HepG2 (cell line): Measurements from ENCODE around the gene SNAI1. TPM values are rescaled to one million over a fixed set of nuclear protein-coding genes. Genes with fewer than 3 reads are reported as not detected.

Experiments used
- ATF7 ChIP-seq, 2 experiments: fragments of 450-650 bp in 1 of 2; sonication (generic) in 1 of 2; formaldehyde crosslinking in 1 of 2; IDR thresholded peaks; 2 replicates each; pipeline versions ENCODE4 v1.4.0 to v1.6.1; 2016 to 2020; ENCODE audit warnings: antibody characterized with exemption in 1 of 2, mild to moderate bottlenecking in 1 of 2, missing genetic modification reagents in 1 of 2
- CEBPZ ChIP-seq: IDR thresholded peaks from 2 replicates; pipeline ENCODE4 v1.6.1; 2012; ENCODE audit warnings: low read length, improper control_type of control experiment
- GTF3A ChIP-seq: sonication (generic); formaldehyde crosslinking; conservative IDR thresholded peaks from 2 replicates; pipeline ENCODE4 v1.4.0; 2020; ENCODE audit warnings: mild to moderate bottlenecking, missing genetic modification reagents
- HMG20A ChIP-seq: IDR thresholded peaks from 2 replicates; pipeline ENCODE4 v1.6.1; 2016; ENCODE audit warnings: borderline replicate concordance
- HNRNPLL ChIP-seq: fragments of 200-400 bp; formaldehyde crosslinking; IDR thresholded peaks from 2 replicates; pipeline ENCODE4 v1.6.1; 2017; ENCODE audit warnings: mild to moderate bottlenecking, low read depth, low read length; ENCODE audit not compliant: poor library complexity, severe bottlenecking
- KAT2B ChIP-seq: fragments of 150-350 bp; IDR thresholded peaks from 2 replicates; pipeline ENCODE4 v1.6.1; 2014; ENCODE audit warnings: low read depth, low read length, borderline replicate concordance
- KMT2B ChIP-seq: IDR thresholded peaks from 2 replicates; pipeline ENCODE4 v1.6.1; 2016; ENCODE audit warnings: missing genetic modification reagents, missing compliant biosample characterization
- MAFK ChIP-seq, 2 experiments: IDR thresholded peaks in 1 of 2; conservative IDR thresholded peaks in 1 of 2; 2 replicates each; pipeline ENCODE4 v1.6.1; 2011; ENCODE audit warnings: improper control_type of control experiment in 2 of 2, low read length in 2 of 2
- MAZ ChIP-seq, 2 experiments: sonication (generic) in 1 of 2; formaldehyde crosslinking in 1 of 2; IDR thresholded peaks; 2 replicates each; pipeline versions ENCODE4 v1.5.0 to v1.6.1; 2012 to 2020; ENCODE audit warnings: low read depth in 2 of 2, mild to moderate bottlenecking in 2 of 2, borderline replicate concordance in 1 of 2, improper control_type of control experiment in 1 of 2, low read length in 1 of 2, missing genetic modification reagents in 1 of 2, moderate library complexity in 1 of 2
- NCOA1 ChIP-seq: sonication (generic); formaldehyde crosslinking; IDR thresholded peaks from 2 replicates; pipeline ENCODE4 v1.9.0; 2021; ENCODE audit warnings: missing genetic modification reagents
- PLSCR1 ChIP-seq: sonication (generic); formaldehyde crosslinking; IDR thresholded peaks from 2 replicates; pipeline ENCODE4 v1.5.0; 2020; ENCODE audit warnings: missing genetic modification reagents, mild to moderate bottlenecking, borderline replicate concordance
- RARA ChIP-seq: IDR thresholded peaks from 2 replicates; pipeline ENCODE4 v1.6.1; 2016; ENCODE audit warnings: missing genetic modification reagents, missing compliant biosample characterization
- U2AF2 ChIP-seq: fragments of 200-400 bp; formaldehyde crosslinking; IDR thresholded peaks from 2 replicates; pipeline ENCODE4 v1.6.1; 2017; ENCODE audit warnings: low read depth, mild to moderate bottlenecking, low read length
- ZNF101 ChIP-seq: sonication (generic); formaldehyde crosslinking; IDR thresholded peaks from 2 replicates; pipeline ENCODE4 v1.4.0; 2020; ENCODE audit warnings: mild to moderate bottlenecking, low read depth, missing genetic modification reagents, borderline replicate concordance
- ZNF326 ChIP-seq: sonication (generic); formaldehyde crosslinking; IDR thresholded peaks from 2 replicates; pipeline ENCODE4 v1.4.0; 2020; ENCODE audit warnings: missing genetic modification reagents, borderline replicate concordance
- ZNF331 ChIP-seq: sonication (generic); formaldehyde crosslinking; IDR thresholded peaks from 2 replicates; pipeline ENCODE4 v1.4.0; 2020; ENCODE audit warnings: missing genetic modification reagents
- ZNF362 ChIP-seq: sonication (generic); formaldehyde crosslinking; IDR thresholded peaks from 2 replicates; pipeline ENCODE4 v1.4.0; 2020; ENCODE audit warnings: missing genetic modification reagents, mild to moderate bottlenecking, borderline replicate concordance
- ZNF549 ChIP-seq: sonication (generic); formaldehyde crosslinking; IDR thresholded peaks from 2 replicates; pipeline ENCODE4 v1.5.0; 2020; ENCODE audit warnings: missing genetic modification reagents
- ZNF557 ChIP-seq: sonication (generic); formaldehyde crosslinking; IDR thresholded peaks from 2 replicates; pipeline ENCODE4 v1.4.0; 2020; ENCODE audit warnings: missing genetic modification reagents
- ZNF652 ChIP-seq: IDR thresholded peaks from 2 replicates; pipeline ENCODE4 v1.6.1; 2016; ENCODE audit warnings: low read depth, borderline replicate concordance
- ZNF672 ChIP-seq: sonication (generic); formaldehyde crosslinking; IDR thresholded peaks from 2 replicates; pipeline ENCODE4 v1.8.1; 2022; ENCODE audit warnings: missing genetic modification reagents
- polyA plus RNA-seq, 8 experiments: library from polyadenylated mRNA; depleted of rRNA in 3 of 8; stranded (reverse) in 7 of 8; unstranded in 1 of 8; fragments of >200 nt; fragmentation: Illumina TruSeq in 4 of 8; extraction: Trizol in 4 of 8; gene quantifications; 2 replicates each; pipeline versions ENCODE4 v1.2.1 to v1.2.3, GENCODE V29; 2011 to 2016; ENCODE audit warnings: low read depth in 4 of 8, missing spikeins in 1 of 8, mixed read lengths in 1 of 8; ENCODE audit not compliant: insufficient read depth in 1 of 8
- total RNA-seq, 5 experiments: library from RNA; depleted of rRNA; stranded (reverse); fragments of >200 nt; fragmentation: Illumina TruSeq; extraction: Trizol; gene quantifications; 2 replicates each; pipeline ENCODE4 v1.2.3, GENCODE V29; 2016; ENCODE audit warnings: low read depth in 1 of 5

The SNAI1 gene
- total and polyA plus RNA-seq, 2 of the 13 experiments (the other 11 are each of a cell fraction or from before 2014, with no cell fraction given) = 1.3 to 1.4 TPM

- TF ChIP-seq ZNF672 (CRISPR knock-in tag) (no peak), ZNF557 (CRISPR knock-in tag) (no peak), ATF7 (IDR thresholded peaks at IDR 0.05) (no peak), ATF7 (CRISPR knock-in tag; IDR thresholded peaks at IDR 0.05) (no peak), ZNF549 (CRISPR knock-in tag) (no peak), MAZ (IDR thresholded peaks at IDR 0.05; ENCODE audit: borderline replicate concordance, low read depth, low read length) (no peak), MAZ (CRISPR knock-in tag; IDR thresholded peaks at IDR 0.05; ENCODE audit: low read depth) (peak; percentile 59; the same call in 1 of the 2 replicates), HNRNPLL (no peak), ZNF362 (CRISPR knock-in tag) (no peak), CEBPZ (no peak), GTF3A (CRISPR knock-in tag) (0 out of 2 replicates have a peak, but pooled peaks have one; percentile 32), KMT2B (no peak), KAT2B (no peak), ZNF652 (CRISPR knock-in tag) (no peak), NCOA1 (CRISPR knock-in tag) (no peak), HMG20A (CRISPR knock-in tag) (no peak), U2AF2 (no peak), ZNF326 (CRISPR knock-in tag) (no peak), ZNF101 (no peak), ZNF331 (CRISPR knock-in tag) (0 out of 2 replicates have a peak, but pooled peaks have one; percentile 0), MAFK (conservative IDR thresholded peaks at IDR 0.05 in 1 of 2, IDR thresholded peaks at IDR 0.05 in 1 of 2; ENCODE audit: low read length in 2 of 2) (no peak), RARA (CRISPR knock-in tag) (no peak), PLSCR1 (no peak)
These were observed 45.5 kb upstream of the SNAI1 start (continued) for GRCh38 chr20:49937027-49937929.
